HuH-7.5 (cell line): ENCODE measurements around the gene USO1.

Experiments
- DNase-seq: peaks from one replicate; pipeline ENCODE4 v3.0.0; 2011; ENCODE audit warnings: low spot score

Gene USO1

GRCh38 chr4:75844151-75844662, 119.8 kb downstream of the USO1 start:
- DNase-seq: peak; percentile 18

DNA sequence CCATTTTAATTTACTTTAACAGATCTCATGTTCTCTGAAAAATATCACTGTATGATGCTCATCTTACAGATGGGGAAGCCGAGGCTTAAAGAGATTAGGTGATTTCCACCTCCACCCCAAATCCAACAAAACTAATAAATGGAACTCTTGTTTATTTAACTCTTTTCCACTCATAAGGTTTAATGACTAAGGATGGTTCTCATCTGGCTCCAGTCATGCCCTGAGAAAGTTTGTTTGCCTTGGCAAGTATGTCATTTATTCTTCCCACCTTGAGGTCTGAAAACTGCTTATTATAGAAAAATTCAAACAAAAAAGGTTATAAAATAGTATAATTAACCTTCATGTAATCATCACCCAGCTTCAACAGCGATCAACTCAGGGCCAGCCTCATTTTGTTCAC, 121.6 kb downstream of the USO1 start:
- no peak for DNase-seq

DNA sequence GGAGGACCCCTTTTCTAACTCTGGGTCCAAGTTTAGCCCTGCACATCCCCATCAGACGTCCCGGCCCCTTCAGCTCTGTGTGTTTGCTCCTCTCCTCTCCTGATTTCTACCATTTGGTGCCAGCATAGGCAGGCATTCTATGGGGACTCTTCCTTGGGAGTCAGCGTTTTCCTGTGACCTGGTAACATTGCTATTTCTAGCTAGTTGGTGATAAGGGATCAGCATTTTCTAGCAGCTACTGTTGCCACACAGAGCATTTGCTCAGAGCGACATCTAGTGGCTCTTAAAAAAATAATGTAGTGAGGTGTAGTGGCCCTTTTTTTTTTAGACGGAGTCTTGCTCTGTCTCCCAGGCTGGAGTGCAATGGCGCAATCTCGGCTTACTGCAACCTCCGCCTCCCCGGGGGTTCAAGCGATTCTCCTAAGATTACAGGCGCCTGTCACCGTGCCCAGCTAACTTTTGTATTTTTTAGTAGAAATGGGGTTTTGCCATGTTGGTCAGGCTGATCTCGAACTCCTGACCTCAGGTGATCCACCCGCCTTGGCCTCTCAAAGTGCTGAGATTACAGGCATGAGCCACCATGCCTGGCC, 123.9 kb downstream of the USO1 start:
- DNase-seq: peak; percentile 62

GRCh38 chr4:75848891-75849290, 124.5 kb downstream of the USO1 start:
- no peak for DNase-seq

GRCh38 chr4:75849461-75849860, 125.1 kb downstream of the USO1 start:
- no peak for DNase-seq

DNA sequence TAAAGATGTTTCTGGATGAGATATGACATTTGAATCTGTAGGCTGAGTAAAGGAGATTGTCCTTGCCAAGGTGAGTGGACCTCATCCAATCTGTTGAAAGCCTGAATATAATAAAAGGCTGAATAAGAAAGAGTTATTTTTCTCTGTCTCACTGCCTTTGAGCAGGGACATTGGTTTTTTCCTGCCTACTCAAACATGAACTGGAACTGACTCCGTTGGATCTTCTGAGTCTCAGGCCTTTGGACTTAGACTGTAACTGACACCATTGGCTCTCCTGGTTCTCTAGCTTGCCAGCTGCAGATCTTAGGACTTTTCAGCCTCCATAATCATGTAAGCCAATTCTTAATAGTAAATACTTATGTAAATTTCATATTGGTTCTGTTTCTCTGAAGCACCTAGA, 134.3 kb downstream of the USO1 start:
- no peak for DNase-seq

DNA sequence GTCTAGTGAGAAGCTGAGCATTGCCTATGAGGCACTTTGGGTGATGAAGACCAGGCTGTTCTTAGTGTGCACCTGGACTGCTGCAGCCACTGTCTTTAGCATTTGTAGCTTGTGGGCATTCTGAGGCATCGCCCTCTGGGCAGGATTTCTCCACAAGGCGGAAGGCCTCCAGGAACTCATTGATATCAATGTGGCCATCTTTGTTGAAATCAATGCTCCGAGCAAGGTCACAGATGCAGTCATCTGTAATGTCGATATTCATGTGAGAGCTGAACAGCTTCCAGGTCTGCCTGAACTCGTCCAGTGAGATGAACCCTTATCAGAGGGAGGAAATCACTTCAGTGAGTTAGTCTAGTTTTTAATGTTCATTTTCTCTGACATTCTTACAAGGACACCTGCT, 136.2 kb downstream of the USO1 start:
- DNase-seq: no peak
